Activated CD4-positive, CD25-positive, alpha-beta regulatory T cell treated with anti-CD3 and anti-CD28 coated beads, Interleukin-2, amount 50 U/mL, for 16 hours (primary cell): ENCODE data around the gene AADAC.
"Not testable (repeated sequence)": the region's sequence is repeated elsewhere in the genome, so short reads cannot be mapped to it uniquely, and the experiment has no call there.

Experiments used
- DNase-seq: peaks from one replicate; pipeline ENCODE4 v3.0.0-alpha.2; 2020; ENCODE audit warnings: low read depth, low spot score

The AADAC gene

GRCh38 chr3:151813799-151814198 is at the start of gene AADAC:
Gene AADAC (plus strand): TSS chr3:151814116. CDS start chr3:151814163, 47 bp downstream.
- DNase-seq: no peak

DNA sequence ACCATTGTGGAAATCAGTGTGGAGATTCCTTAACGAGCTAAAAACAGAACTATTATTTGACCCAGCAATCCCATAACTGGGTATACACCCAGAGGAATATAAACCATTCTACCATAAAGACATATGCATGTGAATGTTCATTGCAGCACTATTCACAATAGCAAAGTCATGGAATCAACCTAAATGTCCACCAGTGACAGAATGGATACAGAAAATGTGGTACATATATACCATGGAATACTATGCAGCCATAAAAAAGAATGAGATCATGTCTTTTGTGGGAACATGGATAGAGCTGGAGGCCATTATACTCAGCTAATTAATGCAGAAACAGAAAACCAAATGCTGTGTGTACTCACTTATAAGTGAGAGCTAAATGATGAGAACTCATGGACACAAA is 49.2 kb upstream of the AADAC start:
- not testable (repeated sequence) for DNase-seq

- no peak for DNase-seq
Observed at GRCh38 chr3:151765685-151766084, 48.2 kb upstream of the AADAC start.

GRCh38 chr3:151766454-151766853 is 47.5 kb upstream of the AADAC start:
- no peak for DNase-seq

GRCh38 chr3:151768393-151768930 is 45.5 kb upstream of the AADAC start:
- no peak for DNase-seq

DNA sequence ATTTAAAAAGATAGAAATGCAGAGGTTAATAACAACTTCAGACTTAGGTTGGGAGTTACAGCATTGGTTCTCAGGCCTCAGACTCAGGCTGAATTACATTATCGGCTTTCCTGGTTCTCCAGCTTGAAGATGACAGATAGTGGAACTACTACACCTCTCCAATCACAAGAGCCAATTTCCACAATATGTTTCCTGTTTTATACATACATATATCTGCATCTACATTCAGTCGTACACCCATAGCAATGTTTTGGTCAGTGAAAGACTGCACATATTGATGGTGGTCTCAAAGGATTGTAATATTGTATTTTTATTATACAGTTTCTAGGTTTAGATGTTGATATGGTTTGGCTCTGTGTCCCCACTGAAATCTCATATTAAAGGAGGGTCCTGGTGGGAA is 44.7 kb upstream of the AADAC start:
- no peak for DNase-seq

GRCh38 chr3:151770956-151771355 is 43.0 kb upstream of the AADAC start:
- no peak for DNase-seq

DNA sequence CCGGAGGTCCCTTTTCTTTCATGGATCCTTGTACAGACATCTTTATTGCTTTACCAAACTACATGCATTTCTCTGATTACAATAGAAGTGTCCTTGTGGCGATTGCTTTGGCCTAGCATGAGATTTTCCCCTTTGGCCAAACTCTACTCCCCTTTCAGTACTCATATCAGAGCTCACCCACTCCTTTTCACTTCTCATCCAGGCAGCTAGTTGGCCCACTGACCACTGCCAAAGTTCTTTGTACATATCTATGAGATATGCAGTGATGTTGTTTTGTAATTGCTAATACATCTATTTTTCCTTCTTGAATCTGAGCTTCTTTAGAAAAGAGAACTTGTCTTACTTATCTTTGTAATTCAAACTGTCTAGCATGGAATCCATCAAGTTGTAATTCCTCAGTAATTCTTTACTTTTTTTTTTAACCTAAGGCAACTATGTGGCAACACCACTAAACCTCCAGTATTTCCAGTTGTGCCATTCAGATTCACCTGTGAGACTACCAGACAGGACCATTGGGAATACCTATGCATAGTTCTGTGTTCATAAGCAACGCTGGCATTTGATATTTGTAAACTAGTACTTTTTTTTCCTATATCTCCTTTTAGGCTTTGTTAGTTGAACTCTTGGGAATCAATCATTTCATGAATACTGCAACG is 41.0 kb upstream of the AADAC start:
- DNase-seq: no peak

DNA sequence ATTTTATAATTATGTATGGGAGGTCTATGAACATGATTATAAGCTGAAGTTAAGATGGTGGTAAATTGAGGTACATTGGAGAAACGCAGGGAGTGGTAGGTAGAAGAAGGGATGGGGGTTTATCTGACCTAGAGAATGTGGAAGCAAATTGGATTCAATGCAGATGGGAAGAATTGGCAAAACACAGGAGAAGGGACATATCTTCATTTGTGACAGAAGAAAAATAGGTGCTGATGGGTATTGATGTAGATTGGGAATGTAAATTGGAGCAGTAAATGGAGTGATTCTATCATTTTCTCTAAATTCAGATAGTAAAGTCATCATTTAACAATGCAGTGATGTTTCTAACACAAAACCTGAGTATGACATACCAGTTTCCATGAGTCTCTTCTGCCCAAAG is 39.7 kb upstream of the AADAC start:
- DNase-seq: no peak

DNA sequence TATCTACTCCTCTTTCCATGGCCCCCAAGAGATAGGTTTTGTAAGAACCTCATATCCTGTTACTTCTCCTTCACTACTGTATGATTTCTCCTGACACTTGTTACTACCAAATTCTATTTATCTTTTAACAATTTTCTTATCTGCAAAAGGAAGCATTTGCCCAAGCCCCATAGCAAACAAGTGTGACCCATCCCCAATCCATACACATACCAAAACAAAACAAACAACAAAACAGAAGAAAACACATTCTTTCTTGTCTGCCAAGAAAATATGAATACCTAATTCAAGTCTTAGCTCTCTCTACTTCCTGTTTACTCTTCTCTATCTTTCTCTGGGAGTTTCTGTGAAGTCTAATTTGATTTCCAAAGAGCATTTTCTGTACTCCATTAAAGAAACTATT is 39.0 kb upstream of the AADAC start:
- no peak for DNase-seq

GRCh38 chr3:151775314-151776258 is 38.3 kb upstream of the AADAC start:
- DNase-seq: no peak

GRCh38 chr3:151776259-151776740 is 37.6 kb upstream of the AADAC start:
- DNase-seq: no peak

GRCh38 chr3:151777880-151778279 is 36.0 kb upstream of the AADAC start:
- DNase-seq: no peak

GRCh38 chr3:151787626-151788025 is 26.3 kb upstream of the AADAC start:
- DNase-seq: no peak

DNA sequence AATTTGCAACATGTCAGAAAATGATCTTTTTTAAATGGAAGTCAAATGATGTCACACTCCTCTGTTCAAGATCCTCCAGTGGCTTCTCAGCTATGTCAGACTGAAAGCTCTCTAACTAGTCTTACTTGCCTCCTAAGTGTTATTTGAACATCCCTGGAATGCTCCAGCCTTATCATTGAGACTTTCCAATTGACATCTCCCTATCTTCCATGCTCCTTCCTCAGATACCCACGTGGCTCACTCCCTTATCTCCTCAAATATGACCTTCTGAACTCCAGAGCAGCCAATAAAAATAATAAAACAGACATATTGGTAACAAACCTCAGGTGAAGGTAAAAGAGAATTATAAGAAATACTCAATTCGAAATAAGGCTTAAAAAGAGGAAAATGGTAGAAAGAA is 25.5 kb upstream of the AADAC start:
- no peak for DNase-seq

DNA sequence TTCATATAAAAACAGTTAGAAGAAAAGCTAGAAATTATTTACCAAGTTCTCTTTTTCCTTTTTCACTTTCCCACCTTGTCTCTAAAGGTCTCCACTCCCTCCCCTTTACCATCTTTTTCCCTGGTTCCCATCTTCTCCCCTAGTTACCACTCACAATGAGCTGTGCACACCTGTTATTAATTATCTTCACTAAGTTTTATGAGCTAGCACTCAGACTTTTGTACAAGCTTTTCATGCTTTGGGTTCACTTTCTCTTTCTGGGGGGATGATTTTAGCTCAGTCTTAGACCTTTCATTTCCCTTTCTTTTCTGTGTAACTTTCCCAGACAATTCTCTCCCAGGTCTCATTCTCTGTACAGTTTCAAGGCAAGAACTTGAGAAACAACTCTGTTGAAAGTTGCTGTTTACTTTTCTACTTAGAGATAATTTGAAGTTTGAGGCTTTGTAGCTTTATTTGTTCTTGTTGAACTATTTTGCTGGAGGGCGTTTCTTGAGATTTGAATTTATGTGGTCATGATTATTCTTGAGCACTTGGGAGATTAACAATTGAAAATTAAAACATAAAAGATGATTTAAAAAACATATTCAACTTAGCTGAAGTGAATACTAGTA is 24.0 kb upstream of the AADAC start:
- no peak for DNase-seq

DNA sequence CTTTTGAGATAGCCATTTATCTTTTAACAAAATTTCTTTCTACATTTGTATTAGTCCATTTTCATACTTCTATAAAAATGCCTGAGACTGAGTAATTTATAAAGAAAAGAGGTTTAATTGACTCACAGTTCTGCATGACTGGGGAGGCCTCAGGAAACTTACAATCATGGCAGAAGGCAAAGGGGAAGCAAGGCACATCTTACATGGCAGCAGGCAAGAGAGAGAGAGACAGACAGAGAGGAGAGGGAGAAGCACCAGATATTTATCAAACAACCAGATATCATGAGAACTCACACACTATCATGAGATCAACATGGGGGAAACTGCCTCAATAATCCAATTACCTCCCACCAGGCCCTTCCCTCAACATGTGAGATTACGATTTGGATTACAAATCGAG is 23.2 kb upstream of the AADAC start:
- not testable (repeated sequence) for DNase-seq

- DNase-seq: no peak
Observed at GRCh38 chr3:151792411-151792810, 21.5 kb upstream of the AADAC start.

DNA sequence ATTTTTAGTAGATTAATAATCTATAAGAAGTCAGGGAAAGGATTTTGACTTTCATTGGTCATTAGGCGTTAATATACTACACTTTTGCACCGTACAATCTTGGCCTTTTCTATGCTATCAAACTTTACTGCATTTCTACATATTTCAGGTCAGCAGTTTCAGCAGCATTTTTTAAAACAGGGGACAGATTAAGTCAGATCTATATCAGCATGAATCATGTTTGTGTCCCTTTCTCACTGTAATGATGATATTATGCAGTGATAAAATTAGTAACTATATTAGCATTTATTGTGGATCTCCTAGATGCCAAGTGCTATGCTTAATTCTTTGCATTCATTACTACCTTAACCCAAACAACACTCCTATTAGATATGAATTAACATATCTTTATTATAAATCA is 20.3 kb upstream of the AADAC start:
- DNase-seq: no peak

- no peak for DNase-seq
Observed at GRCh38 chr3:151794080-151794479, 19.8 kb upstream of the AADAC start.

GRCh38 chr3:151795276-151795675 is 18.6 kb upstream of the AADAC start:
- DNase-seq: no peak

DNA sequence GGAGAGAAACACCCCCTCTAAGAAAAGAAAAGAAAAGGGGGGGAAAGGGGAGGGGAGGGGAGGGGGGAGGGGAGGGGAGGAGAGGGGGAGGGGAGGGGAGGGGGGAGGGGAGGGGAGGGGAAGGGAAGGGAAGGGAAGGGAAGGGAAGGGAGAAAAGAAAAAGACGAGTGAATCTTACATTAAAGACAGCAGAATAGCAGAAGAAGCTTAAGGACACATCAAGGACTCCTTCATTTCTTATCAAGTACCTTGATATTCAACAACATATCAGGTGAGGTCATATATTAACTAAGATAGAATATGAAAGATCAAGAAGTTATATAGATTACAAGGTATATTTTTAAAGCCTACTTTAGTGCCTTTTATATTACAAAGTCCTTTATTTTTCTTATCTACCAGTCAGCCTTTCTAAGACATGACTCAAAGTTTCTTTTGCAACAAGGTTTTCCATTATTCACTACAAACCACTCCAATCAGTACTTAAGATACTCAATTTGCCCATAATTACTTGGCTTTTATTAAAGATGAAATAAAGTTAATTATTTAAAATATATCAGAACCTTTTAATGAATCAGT is 17.7 kb upstream of the AADAC start:
- no peak for DNase-seq
